Measurements from ENCODE around the gene PEX6.
A peak's percentile ranks its signal among the peaks of the same experiment; 100 is the strongest.

PEX6 gene

DNA sequence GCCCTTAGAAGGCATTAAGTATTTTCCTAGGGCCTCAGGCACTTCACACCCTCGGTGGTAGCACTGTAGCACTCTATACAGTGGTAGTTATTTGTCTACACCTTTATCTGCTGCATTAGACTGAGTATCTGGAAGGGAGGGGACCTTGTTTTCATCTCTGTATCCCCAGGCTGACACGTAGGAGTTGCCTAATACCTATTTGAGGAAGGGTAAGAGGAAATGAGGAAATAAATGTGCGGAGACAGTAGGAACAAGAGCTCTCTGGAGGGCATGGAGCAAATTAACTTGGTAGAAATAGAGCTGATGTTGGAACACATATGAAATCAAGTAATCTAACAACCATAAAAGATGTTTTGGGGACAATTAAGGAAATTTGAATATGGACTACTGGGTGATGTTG lies 45.8 kb downstream of the PEX6 start:
- no peak for DNase-seq (ENCODE audit: low read depth in 2 of 2)

GRCh38 chr6:42932412-42932811 lies 46.6 kb downstream of the PEX6 start:
- DNase-seq (ENCODE audit: low read depth in 2 of 2): no peak

DNA sequence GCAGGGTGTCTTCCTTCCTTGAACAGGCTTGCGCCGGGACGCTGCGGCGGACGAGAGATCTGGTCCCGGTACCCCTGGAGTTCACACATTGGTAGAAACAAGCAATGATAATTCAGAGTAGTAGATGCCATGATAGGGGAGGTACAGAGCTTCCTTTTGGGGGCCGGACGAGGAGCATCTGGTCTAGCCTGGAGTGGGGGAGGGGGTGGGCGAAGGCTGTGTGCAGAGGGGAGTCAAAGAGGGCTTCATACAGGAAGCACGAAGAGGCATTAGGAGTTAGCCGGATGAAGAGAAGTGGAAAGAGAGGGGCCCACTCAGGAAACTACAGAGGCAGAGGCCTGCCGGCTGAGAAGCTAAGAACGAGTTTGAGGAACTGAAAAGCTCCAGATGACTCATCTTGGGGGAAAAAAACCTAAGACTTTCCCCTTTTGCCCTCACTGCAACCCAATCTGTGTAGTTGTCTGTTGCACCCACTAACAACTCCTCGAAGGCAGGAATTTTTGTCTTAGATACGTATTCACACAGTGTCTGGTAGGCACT lies 49.1 kb downstream of the PEX6 start:
- DNase-seq (ENCODE audit: low read depth in 2 of 2): peak; percentile 30 to 44

DNA sequence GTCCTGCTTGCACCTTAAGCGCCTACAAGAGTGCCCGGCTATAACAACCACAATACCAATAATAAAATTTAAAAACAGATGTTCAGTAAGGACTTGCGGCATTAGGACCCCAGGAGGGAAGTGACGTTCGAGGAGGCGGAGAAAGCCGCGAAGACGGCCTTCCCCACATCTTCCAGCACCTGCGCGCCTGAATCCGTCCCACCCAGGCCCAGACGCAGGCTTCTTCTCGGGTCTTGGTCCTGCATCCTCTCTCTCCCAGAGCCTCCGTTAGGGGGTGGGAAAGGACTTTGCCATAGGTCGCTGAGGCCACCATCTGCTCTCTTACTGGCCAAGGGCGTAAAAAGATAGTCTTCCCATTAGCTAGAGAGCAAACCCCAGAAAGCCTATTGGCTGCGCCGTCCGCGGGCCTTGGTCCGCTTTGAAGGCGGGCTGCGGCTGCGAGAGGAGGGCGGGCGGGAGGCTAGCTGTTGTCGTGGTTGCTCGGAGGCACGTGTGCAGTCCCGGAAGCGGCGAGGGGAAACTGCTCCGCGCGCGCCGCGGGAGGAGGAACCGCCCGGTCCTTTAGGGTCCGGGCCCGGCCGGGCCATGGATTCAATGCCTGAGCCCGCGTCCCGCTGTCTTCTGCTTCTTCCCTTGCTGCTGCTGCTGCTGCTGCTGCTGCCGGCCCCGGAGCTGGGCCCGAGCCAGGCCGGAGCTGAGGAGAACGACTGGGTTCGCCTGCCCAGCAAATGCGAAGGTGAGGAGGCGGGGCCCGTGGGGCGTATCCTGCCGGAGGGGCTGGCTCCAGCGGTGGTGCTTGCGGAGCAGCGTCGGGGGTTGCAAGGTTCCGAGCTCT lies 49.8 kb downstream of the PEX6 start, which contains the start of gene CNPY3:
Gene CNPY3 (plus strand): TSS at position 495 of the 835 bp plus-strand sequence. CDS start 91 bp downstream, at position 586.
- peak; percentile 85 to 91 for DNase-seq (ENCODE audit: low read depth in 2 of 2)

DNA sequence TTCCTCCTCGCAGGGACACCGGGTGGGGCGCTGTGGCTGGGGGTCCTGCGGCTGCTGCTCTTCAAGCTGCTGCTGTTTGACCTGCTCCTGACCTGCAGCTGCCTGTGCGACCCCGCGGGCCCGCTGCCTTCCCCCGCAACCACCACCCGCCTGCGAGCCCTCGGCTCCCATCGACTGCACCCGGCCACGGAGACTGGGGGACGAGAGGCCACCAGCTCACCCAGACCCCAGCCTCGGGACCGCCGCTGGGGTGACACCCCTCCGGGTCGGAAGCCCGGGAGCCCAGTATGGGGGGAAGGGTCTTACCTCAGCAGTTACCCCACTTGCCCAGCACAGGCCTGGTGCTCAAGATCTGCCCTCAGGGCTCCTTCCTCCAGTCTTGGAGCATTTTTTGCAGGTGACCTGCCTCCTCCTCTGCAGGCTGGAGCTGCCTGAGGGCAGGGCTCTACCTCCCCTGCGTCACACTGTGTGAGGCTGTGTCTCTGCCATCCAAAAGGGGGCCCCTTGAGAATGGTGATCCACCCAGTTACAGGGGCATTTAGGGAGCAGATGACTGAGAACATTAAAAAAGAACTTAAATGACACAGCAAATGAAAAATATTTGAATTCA lies 53.6 kb downstream of the PEX6 start:
- no peak for DNase-seq (ENCODE audit: low read depth in 2 of 2)

GRCh38 chr6:42923666-42924065 lies 55.3 kb downstream of the PEX6 start:
- DNase-seq (ENCODE audit: low read depth in 2 of 2): no peak

DNA sequence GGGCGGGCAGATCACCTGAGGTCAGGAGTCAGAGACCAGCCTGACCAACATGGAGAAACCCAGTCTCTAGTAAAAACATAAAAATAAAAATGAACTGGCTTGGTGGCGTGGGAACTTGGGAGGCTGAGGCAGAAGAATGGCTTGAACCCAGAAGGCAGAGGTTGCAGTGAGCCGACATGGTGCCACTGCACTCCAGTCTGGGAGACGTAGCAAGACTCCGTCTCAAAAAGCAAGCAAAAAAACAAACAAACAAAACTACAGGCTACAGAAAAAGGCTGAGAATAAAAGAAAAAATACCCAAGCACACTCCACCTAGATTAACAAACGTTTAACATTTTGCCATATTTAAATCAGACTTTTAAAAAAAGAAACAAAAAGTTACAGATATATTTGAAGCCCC lies 57.2 kb downstream of the PEX6 start:
- DNase-seq (ENCODE audit: low read depth in 2 of 2): no peak

- DNase-seq (ENCODE audit: low read depth in 2 of 2): no peak
Observed at GRCh38 chr6:42916288-42916687, 62.7 kb downstream of the PEX6 start.

DNA sequence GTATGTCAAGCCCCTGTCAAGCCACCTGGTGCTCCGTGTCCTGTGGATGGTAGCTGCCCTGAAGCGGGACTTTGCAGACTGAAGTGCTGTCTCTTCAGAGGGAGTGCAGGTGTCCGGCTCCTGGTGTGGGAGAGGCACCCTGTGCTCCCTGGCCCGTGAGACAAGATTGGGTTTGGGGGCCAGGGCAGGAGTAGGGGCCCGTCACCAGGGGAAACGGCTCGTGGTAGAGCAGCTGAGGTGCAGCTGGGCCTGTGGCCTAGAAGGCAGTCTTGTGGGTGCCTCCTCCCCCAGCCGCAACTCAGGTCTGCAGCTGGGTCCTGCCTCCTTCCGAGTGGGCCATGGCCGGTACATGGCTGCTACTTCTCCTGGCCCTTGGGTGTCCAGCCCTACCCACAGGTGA lies 63.2 kb downstream of the PEX6 start, which contains the start of gene PTCRA:
Gene PTCRA (plus strand): TSS at position 322 of the 400 bp plus-strand sequence. CDS start 17 bp downstream, at position 339.
- no peak for DNase-seq (ENCODE audit: low read depth in 2 of 2)

DNA sequence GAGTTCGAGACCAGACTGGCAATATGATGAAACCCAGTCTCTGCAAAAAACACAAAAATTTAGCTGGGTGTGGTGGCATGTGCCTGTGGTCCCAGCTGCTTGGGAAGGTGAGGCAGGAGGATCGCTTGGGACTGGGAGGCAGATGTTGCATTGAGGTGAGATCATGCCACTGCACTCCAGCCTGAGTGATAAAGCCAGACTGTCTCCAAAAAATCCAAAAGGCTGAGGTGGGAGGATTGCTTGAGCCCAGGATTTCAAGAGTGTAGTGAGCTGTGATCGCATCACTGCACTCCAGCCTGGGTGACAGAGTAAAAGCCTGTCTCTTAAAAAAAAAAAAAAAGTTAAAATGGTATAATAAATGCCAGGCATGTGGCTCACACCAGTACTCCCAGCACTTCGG lies 64.4 kb downstream of the PEX6 start:
- no peak for DNase-seq (ENCODE audit: low read depth in 2 of 2)

All from stimulated activated CD8-positive, alpha-beta memory T cell treated with anti-CD3 and anti-CD28 coated beads, Interleukin-7, amount 100 ng/mL, for 4 hours (primary cell).